ENCODE measurements around the gene C1QTNF3.
"Not testable (repeated sequence)": the region's sequence is repeated elsewhere in the genome, so short reads cannot be mapped to it uniquely, and the experiment has no call there.

The C1QTNF3 gene

GRCh38 chr5:34030585-34030984 lies 12.4 kb downstream of the C1QTNF3 start:
- peak overlapping the region in 1 of 21 experiments; percentile 21 for H3K27ac ChIP-seq
- not testable (repeated sequence) for H3K4me3 ChIP-seq

DNA sequence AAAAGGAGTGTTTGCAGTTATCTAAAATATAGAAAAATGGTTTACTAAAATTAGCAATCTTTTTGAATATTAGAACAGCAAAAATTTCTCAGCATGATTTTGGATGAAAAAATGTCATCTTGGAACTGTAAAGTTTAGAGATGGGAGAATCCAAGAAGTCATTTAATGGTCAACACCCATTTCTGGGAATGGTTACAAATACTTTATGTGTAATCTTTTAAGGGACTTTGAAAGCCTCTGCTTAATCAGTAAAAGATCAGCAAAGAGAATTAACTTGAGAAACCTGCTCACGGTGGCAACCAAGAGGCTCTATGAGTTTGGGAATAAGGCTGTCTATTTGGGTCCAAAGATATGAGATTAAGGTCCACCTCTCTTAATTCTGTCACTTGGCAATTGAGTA lies 13.0 kb downstream of the C1QTNF3 start:
- H3K4me3 ChIP-seq = no peak overlapping the region
- H3K27ac ChIP-seq = peak overlapping the region in 1 of 21 experiments; percentile 21

- no peak overlapping the region for H3K4me3 ChIP-seq
- no peak overlapping the region for H3K27ac ChIP-seq
Measured at GRCh38 chr5:34028349-34028748, 14.7 kb downstream of the C1QTNF3 start.

DNA sequence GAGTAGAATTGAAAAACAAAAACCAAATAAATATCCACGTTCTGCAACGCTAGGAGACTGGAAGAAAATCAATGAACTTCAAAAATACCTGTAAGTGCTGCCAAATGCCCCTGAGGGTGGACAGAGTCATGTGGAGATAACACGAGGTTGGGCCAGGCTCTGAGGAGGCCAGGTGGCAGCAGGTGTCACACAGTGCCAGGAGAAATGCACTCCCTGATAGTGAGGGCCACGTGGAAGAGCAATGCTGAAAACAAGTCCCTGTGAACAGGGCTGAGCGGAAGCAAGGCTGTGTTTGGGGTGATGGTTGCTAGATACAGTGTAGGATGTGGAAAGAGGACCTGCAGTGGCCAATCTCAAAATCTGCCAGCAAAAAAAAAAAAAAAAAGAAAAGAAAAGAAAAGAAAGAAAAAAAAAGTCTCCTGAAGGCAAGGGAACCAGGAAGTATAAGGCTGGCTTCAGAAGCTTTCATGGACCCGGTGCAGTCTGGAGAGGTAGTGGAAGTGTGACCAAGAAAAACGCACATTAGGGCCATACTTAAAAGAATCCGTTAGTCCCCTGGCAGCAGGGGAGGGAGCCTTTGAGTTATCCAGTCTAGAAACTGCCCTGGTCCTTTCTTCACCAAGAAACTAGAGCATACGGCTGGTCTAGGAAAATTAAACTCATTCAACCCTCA lies 16.8 kb downstream of the C1QTNF3 start:
- Histone ChIP-seq H3K27ac (no peak overlapping the region), H3K4me3 (no peak overlapping the region)

DNA sequence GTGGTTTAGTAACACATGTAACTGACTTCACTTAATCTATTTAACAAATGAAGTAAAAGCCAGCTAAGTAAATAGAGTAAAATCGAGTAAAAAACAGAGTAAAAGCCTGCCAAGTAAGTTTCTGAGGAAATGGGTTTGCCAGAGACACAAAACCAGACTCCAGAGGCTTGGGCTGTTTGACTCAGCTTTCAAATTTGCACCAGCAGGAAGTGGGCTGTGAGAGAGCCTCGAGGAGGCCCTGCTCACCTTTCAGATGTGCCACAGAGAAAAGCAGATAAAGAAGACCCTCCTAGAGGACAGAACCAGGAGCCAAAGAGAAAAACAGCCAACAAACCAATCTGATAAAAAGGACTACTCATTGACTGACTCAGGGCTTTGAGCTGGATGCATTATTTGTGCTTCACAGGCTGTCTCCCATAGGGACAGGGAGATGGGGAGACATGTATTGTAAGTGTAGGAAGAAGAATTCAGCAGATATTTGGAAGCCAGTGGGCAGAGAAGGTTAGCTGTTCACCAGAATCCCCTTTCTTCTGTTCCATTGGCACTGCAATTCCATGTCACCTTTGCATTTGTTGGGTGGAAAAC lies 20.8 kb downstream of the C1QTNF3 start:
- Histone ChIP-seq H3K4me3 (no peak overlapping the region), H3K27ac (peak overlapping the region in 4 of 21 experiments; percentile 1 to 52 (median 22))

DNA sequence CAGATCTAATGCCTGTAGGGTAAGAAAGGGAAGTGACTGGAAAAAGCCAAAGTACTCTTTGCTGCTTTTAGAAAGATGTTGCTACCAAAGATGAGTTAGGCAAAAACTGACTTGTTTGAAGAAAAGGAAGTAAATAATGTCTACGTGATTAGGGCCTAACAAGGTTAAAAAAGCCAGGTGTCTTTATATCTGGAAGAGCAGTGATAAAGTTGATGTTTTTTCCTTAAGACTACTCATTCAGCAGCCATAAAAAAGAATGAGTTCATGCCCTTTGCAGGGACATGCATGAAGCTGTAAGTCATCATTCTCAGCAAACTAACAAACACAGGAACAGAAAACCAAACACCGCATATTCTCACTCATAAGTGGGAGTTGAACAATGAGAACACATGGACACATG lies 21.7 kb downstream of the C1QTNF3 start:
- H3K27ac ChIP-seq = no peak overlapping the region
- no peak overlapping the region for H3K4me3 ChIP-seq

GRCh38 chr5:34020726-34021125 lies 22.3 kb downstream of the C1QTNF3 start:
- no peak overlapping the region for H3K27ac ChIP-seq

GRCh38 chr5:34017254-34017653 lies 25.8 kb downstream of the C1QTNF3 start:
- no peak overlapping the region for H3K27ac ChIP-seq

More at GRCh38 chr5:34020726-34021125, 22.3 kb downstream of the C1QTNF3 start:
- no peak overlapping the region for H3K4me3 ChIP-seq

GRCh38 chr5:34016750-34017149 lies 26.3 kb downstream of the C1QTNF3 start:
- no peak overlapping the region for H3K27ac ChIP-seq

More at GRCh38 chr5:34017254-34017653, 25.8 kb downstream of the C1QTNF3 start:
- no peak overlapping the region for H3K4me3 ChIP-seq

DNA sequence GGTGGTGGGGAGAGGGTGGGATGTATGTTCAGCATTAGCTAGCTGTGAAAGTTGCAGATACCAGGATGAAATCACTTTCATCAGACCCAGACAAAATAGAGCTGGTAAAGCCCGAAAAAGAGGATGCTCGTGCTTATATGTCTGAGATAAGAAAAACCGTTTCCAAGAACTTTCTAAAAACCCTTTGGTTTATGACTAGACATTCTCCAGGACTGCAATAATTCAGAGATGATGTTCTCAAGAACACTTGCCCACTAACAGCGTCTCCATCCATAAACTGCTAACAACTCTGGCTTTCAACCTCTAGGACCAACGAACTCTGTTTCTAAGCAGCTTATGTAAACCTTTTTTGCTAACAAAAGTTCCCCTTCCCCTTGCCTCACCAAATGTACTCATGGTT lies 26.8 kb downstream of the C1QTNF3 start:
- Histone ChIP-seq H3K27ac (no peak overlapping the region), H3K4me3 (no peak overlapping the region)

More at GRCh38 chr5:34016750-34017149, 26.3 kb downstream of the C1QTNF3 start:
- no peak overlapping the region for H3K4me3 ChIP-seq

GRCh38 chr5:34015120-34015822 lies 27.7 kb downstream of the C1QTNF3 start:
- H3K4me3 ChIP-seq = no peak overlapping the region
- H3K27ac ChIP-seq = no peak overlapping the region

DNA sequence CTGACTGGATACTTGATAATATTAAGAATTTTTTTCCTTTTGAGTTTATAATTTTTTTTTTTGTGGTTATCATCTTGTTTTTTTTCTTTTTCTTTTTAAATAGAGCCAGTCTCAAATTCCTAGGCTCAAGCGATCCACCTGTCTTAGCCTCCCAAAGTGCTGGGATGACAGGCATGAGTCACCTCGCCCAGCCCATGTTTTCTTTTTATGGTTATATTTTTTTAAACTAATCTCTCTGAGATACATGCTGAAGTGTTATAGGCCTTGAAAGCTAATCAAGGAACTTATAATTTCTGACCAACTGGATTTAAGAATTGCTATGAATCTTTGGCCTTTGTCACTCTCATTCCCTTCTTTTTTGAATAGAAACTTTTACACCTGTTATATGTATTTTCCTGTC lies 28.4 kb downstream of the C1QTNF3 start:
- no peak overlapping the region for H3K27ac ChIP-seq
- H3K4me3 ChIP-seq = no peak overlapping the region

DNA sequence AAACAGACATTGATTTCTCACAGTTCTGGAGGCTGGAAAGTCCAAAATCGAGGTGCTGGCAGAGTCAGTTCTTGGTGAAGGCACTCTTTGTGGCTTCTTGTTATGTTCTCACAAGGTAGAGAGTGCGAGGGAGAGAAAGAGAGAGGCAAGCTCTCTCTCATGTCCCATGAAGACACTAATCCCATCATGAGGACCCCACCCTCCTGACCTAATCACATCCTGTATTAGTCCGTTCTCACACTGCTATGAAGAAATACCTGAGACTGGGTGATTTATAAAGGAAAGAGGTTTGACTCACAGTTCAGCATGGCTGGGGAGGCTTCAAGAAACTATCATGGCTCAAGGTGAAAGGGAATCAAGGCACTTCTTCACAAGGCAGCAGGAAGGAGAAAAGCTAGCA lies 29.5 kb downstream of the C1QTNF3 start:
- H3K4me3 ChIP-seq = no peak overlapping the region
- H3K27ac ChIP-seq = no peak overlapping the region

DNA sequence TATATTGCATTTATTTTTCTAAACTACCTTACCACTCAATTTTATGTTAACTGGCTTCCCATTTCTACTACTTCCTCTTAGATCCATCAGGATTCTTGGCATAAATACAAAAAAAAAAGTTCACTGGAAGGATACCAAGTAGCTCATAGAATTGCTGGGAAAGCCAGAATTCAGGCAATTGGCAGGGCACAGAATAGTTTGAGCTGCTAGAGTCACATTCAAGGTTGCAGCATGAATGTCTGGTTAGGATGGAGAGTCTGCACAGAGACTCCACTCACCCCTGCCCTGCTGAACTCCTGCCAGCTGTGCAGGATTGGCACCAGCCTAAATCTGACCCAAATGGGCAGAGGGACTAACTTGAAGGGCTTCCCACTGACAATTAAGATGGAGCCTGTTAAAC lies 30.2 kb downstream of the C1QTNF3 start:
- no peak overlapping the region for H3K4me3 ChIP-seq
- no peak overlapping the region for H3K27ac ChIP-seq

- Histone ChIP-seq H3K4me3 (no peak overlapping the region), H3K27ac (no peak overlapping the region)
Measured at GRCh38 chr5:34011536-34011935, 31.5 kb downstream of the C1QTNF3 start.

GRCh38 chr5:34010146-34010545 lies 32.9 kb downstream of the C1QTNF3 start:
- H3K27ac ChIP-seq, H3K4me3 ChIP-seq: not testable (repeated sequence)

DNA sequence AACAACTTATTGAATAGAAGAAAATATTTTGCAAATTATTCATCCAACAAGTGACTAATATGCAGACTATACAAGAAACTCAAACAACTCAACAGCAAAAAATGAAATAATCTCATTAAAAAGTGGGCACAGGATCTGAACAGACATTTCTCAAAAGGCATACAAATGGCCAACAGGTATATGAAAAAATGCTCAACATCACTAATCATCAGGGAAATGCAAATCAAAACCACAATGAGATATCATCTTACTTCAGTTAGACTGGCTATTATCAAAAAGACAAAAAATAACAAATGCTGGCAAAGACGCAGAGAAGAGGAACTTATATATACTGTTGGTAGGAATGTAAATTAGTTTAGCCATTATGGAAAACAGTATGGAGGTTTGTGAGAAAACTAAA lies 33.4 kb downstream of the C1QTNF3 start:
- Histone ChIP-seq H3K27ac (peak overlapping the region in 1 of 21 experiments; percentile 91), H3K4me3 (no peak overlapping the region)

DNA sequence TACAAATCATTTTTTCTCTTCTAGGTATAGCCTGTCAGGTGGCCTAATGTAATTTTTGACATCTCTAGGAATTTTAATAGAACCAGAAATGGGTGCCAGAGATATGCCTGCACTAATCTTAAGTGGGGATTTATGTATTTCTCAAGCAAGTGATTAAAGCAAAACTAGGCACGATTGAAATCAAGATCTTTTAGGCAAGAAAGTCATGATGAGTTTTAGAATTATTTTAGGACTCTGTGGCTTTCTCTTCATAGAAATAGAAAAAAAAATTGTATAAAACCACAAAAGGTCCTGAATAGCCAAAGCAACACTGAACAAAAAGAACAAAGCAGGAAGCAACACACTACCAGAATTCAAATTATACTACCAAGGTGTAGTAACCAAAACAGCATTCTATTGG lies 34.2 kb downstream of the C1QTNF3 start:
- Histone ChIP-seq H3K27ac (peak overlapping the region in 20 of 21 experiments; percentile 74 to 97 (median 91)), H3K4me3 (peak overlapping the region; percentile 59 to 78 (median 67))

DNA sequence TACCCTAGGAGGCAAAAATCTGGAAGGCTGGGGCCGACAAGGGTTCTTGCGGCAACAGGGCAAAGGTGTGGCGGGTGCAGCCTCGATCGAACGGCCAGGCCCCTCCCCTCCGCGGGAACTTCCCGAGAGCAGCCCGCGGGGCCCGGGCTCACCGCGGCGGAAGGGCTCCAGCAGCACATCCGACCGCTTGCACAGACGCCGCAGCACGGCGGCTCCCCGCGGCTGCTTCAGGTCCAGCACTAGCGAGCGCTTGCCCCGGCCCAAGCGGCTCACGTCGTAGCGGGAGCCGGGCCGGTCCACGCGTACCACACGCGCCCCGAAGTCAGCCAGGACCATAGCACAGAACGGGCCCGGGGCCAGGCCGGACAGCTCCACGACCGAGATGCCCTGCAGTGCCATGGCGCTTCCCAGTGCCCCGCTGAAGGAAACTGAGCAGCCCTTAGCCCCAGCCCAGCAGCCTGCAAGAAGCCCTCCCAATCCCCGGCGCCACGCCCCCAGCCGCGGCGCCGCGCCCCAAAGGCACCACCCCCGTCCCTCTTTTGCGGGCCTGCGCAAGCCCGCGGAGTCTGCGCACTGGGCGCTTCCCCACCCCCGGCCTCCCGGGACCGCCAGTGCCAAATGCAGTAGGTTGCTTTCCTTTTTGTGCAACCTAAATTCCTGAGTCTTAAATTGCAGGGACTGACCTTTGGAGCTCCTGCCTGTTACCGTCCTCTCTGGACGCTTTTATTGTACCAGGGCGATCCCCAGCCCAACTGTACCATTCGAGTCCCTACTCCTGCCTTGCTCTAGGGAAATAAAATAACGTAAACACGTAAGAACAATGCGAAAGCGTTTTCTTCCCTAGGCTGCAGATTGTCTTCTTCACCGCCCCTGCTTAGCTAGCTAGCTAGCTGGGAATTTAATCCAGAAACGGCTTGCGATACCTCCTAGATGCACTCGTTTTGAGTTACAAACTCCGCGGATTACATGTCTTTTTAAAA lies 35.1 kb downstream of the C1QTNF3 start, which contains the start of gene AMACR:
Gene AMACR, minus strand, starts transcription at position 430 of the 980 bp plus-strand sequence. Its CDS starts 31 bp downstream, at position 399.
- Histone ChIP-seq H3K4me3 (peak within 1 kb of the TSS; percentile 59 to 78 (median 67)), H3K27ac (peak within 1 kb of the TSS; percentile 71 to 97 (median 91))
